GM13976 (cell line): ENCODE data around the gene COMT.
A peak's percentile ranks its signal among the peaks of the same experiment; 100 is the strongest.

Experiments
- DNase-seq: peaks from one replicate; pipeline ENCODE4 v3.0.0; 2012; ENCODE audit warnings: low spot score
- in situ Hi-C: fragments of 300-500 bp; cut with MboI; formaldehyde crosslinking; loops from one replicate; pipeline ENCODE4 v1.12.0; 2022; ENCODE audit warnings: low sequenced_read_pairs, mixed read lengths, inconsistent platforms; ENCODE audit not compliant: unreplicated experiment
- TF ChIP-seq, protein P1 (sequence below): IDR thresholded peaks from 2 replicates; pipeline ENCODE4 v1.5.1; 2012; ENCODE audit warnings: borderline replicate concordance, mild to moderate bottlenecking; ENCODE audit not compliant: insufficient read depth; ENCODE audit errors: extremely low read depth, missing control alignments, control extremely low read depth

The COMT gene

DNA sequence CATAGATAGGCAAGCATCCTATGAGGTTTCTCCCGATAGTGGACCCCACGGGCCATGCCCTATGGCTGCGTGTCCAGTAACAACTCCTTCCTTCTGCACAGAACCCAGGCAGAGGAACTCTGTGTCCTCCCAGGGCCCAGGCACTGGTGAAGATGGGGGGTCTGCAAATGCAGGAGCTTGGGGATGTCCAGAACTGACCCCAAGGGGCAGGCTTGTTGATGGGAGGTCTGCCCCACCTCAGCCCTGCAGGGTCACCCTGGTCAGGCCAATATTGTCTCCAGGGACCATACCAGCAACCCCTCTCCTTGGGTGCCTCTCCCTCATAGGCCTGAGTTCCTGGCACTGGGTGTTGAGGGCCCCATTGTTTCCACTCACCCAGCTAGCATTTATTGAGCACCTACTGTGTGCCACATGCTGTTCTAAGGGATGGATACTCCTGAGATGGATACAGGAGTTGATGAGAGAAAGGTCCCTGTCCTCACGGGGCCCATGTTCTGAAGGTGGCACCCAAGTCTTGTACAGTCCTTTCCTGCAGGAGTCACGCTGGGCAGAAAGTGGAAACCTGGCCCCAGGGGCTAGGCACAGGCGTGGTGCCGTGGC lies 26.4 kb downstream of the COMT start:
- TF ChIP-seq, protein P1, sequence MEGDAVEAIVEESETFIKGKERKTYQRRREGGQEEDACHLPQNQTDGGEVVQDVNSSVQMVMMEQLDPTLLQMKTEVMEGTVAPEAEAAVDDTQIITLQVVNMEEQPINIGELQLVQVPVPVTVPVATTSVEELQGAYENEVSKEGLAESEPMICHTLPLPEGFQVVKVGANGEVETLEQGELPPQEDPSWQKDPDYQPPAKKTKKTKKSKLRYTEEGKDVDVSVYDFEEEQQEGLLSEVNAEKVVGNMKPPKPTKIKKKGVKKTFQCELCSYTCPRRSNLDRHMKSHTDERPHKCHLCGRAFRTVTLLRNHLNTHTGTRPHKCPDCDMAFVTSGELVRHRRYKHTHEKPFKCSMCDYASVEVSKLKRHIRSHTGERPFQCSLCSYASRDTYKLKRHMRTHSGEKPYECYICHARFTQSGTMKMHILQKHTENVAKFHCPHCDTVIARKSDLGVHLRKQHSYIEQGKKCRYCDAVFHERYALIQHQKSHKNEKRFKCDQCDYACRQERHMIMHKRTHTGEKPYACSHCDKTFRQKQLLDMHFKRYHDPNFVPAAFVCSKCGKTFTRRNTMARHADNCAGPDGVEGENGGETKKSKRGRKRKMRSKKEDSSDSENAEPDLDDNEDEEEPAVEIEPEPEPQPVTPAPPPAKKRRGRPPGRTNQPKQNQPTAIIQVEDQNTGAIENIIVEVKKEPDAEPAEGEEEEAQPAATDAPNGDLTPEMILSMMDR, result no peak
- in situ Hi-C loops, result no loop called here
- DNase-seq, result no peak

- in situ Hi-C loops, result no loop called here
- no peak for DNase-seq
- TF ChIP-seq, protein P1, result no peak
Observed at GRCh38 chr22:19968450-19968891, 26.9 kb downstream of the COMT start.

DNA sequence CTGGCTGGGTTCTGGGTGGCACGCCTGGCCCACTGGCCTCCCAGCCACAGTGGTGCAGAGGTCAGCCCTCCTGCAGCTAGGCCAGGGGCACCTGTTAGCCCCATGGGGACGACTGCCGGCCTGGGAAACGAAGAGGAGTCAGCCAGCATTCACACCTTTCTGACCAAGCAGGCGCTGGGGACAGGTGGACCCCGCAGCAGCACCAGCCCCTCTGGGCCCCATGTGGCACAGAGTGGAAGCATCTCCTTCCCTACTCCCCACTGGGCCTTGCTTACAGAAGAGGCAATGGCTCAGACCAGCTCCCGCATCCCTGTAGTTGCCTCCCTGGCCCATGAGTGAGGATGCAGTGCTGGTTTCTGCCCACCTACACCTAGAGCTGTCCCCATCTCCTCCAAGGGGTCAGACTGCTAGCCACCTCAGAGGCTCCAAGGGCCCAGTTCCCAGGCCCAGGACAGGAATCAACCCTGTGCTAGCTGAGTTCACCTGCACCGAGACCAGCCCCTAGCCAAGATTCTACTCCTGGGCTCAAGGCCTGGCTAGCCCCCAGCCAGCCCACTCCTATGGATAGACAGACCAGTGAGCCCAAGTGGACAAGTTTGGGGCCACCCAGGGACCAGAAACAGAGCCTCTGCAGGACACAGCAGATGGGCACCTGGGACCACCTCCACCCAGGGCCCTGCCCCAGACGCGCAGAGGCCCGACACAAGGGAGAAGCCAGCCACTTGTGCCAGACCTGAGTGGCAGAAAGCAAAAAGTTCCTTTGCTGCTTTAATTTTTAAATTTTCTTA lies 27.8 kb downstream of the COMT start:
- in situ Hi-C loops, result no loop called here
- TF ChIP-seq, protein P1, result no peak
- DNase-seq, result no peak

DNA sequence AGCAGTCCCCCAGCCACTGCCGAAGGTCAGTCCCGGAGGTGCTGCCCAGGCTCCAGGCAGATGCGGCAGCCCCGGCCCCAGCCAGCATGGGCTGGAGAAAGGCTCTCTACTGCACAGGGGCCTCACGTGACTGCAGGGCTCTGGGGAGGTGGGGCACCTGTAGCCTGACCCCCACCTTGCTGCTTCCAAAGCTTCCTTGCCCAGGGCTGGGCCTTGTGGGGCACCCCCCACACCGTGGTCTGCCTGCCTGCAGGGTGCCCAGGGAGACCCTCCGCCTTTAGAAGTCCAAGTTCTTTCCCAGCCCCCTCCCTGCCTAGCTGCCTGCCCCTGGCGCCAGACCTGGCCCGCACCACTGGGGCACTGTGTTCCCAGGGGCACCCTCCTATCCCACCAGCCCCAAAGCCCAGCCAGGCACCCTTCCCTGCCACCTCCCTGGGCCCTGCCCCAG lies 28.5 kb downstream of the COMT start:
- TF ChIP-seq, protein P1, result no peak
- no peak for DNase-seq
- in situ Hi-C loops, result loop anchor here (10.0 kb wide), 1 partner anchor 155 kb away; no protein-coding TSS in a partner anchor

GRCh38 chr22:19970479-19971275 lies 29.1 kb downstream of the COMT start:
- TF ChIP-seq, protein P1, result peak; percentile 93
- DNase-seq, result peak; percentile 91
- in situ Hi-C loops, result loop anchor here (10.0 kb wide), 1 partner anchor 154 kb away; no protein-coding TSS in a partner anchor
